Measurements from ENCODE around the gene LEFTY1.
"Not testable (repeated sequence)": the region's sequence is repeated elsewhere in the genome, so short reads cannot be mapped to it uniquely, and the experiment has no call there.

LEFTY1 gene

GRCh38 chr1:225845571-225846259 is 43.2 kb downstream of the LEFTY1 start:
- peak; percentile 70 for DNase-seq

GRCh38 chr1:225845097-225845496 is 43.8 kb downstream of the LEFTY1 start:
- no peak for DNase-seq

GRCh38 chr1:225844236-225845061 is 44.5 kb downstream of the LEFTY1 start:
- no peak for DNase-seq

GRCh38 chr1:225843426-225843795 is 45.5 kb downstream of the LEFTY1 start:
- DNase-seq = no peak

GRCh38 chr1:225842788-225843425 is 46.0 kb downstream of the LEFTY1 start:
- no peak for DNase-seq

GRCh38 chr1:225842074-225842473 is 46.9 kb downstream of the LEFTY1 start:
- no peak for DNase-seq

- no peak for DNase-seq
These were observed 48.2 kb downstream of the LEFTY1 start for GRCh38 chr1:225840713-225841112.

- DNase-seq = no peak
These were observed 48.7 kb downstream of the LEFTY1 start for GRCh38 chr1:225840223-225840610.

- DNase-seq = no peak
These were observed 50.2 kb downstream of the LEFTY1 start for GRCh38 chr1:225838793-225839192.

GRCh38 chr1:225836296-225836695 is 52.6 kb downstream of the LEFTY1 start:
- not testable (repeated sequence) for DNase-seq

Measured in retina (tissue), 1 donor.